HepG2 (cell line): ENCODE measurements around the gene ARHGDIG. TPM values are rescaled to one million over a fixed set of nuclear protein-coding genes. Genes with fewer than 3 reads are reported as not detected.

Experiments
- ATAC-seq: fragments of 200-7000 bp; cut with Tn5 transposase; 3 replicates; pipeline ENCODE4 v1.9.1; 2020; ENCODE audit warnings: mild to moderate bottlenecking, moderate library complexity
- BruUV-seq: library from RNA; stranded (reverse); fragments of 400-500 nt; replicated peaks from 2 replicates; lab custom pipeline; 2021; lab: Mats Ljungman, UMichigan
- CTCF ChIA-PET: fragments of 300-600 bp; formaldehyde crosslinking; extraction: SDS; loops from one replicate; lab custom pipeline; 2021; ENCODE audit warnings: low total read pairs, inconsistent platforms, low intra/inter-chr PET ratio; lab: Yijun Ruan, JAX
- POLR2A ChIA-PET: fragments of 350-600 bp; sonication (Branson Sonifier 250); formaldehyde crosslinking; loops from one replicate; lab custom pipeline; 2020; ENCODE audit warnings: antibody characterized with exemption, inconsistent platforms; lab: Yijun Ruan, JAX
- DNase-seq: peaks from one replicate; pipeline ENCODE4 v3.0.0-alpha.2; 2015; ENCODE audit warnings: low spot score
- FAIRE-seq: peaks from 3 replicates; lab custom pipeline; 2011; peaks lifted over from hg19 to GRCh38; lab: Jason Lieb, UNC
- H2AFZ ChIP-seq: one replicate; pipeline ENCODE4 v1.6.1; 2011; ENCODE audit warnings: low read length, inconsistent platforms
- H3K27ac ChIP-seq: fragments of 300-600 bp; 3 replicates; pipeline ENCODE4 v1.8.0; 2011; ENCODE audit warnings: mixed run types, mild to moderate bottlenecking, mixed read lengths, low read length, inconsistent platforms; ENCODE audit not compliant: insufficient read depth; ENCODE audit errors: extremely low read length
- H3K27me3 ChIP-seq, 2 experiments: fragments of 200-600 bp in 1 of 2; 2 replicates in 1 of 2; 3 replicates in 1 of 2; pipeline versions ENCODE4 v1.6.0 to v1.8.0; 2011; ENCODE audit warnings: low read length in 2 of 2, mild to moderate bottlenecking in 2 of 2, moderate library complexity in 2 of 2, inconsistent platforms in 1 of 2; ENCODE audit not compliant: insufficient read depth in 2 of 2, control insufficient read depth in 1 of 2
- H3K36me3 ChIP-seq, 2 experiments: fragments of 200-600 bp in 1 of 2; replicated peaks in 1 of 2; 2 replicates in 1 of 2; 3 replicates in 1 of 2; pipeline versions ENCODE4 v1.5.1 to v1.8.0; 2011; ENCODE audit warnings: low read length in 2 of 2, inconsistent platforms in 1 of 2; ENCODE audit not compliant: insufficient read depth in 2 of 2, control insufficient read depth in 1 of 2
- H3K4me1 ChIP-seq: 2 replicates; pipeline ENCODE4 v1.5.1; 2012; ENCODE audit warnings: low read length, inconsistent platforms; ENCODE audit not compliant: insufficient read depth
- H3K4me2 ChIP-seq: 2 replicates; pipeline ENCODE4 v1.6.0; 2011; ENCODE audit warnings: low read depth, low read length, inconsistent platforms
- H3K4me3 ChIP-seq, 3 experiments: fragments of 200-600 bp in 1 of 3; sonication (generic), shearing (Covaris generic) in 1 of 3; replicated peaks in 1 of 3; 2 replicates each; pipeline ENCODE4 v1.5.1; 2011 to 2016; ENCODE audit warnings: low read length in 3 of 3, inconsistent platforms in 2 of 3, low read depth in 2 of 3, mild to moderate bottlenecking in 2 of 3, control low read depth in 1 of 3, mixed read lengths in 1 of 3; ENCODE audit not compliant: insufficient read depth in 1 of 3
- H3K79me2 ChIP-seq: one replicate; pipeline ENCODE4 v1.6.1; 2011; ENCODE audit warnings: low read length, inconsistent platforms; ENCODE audit not compliant: insufficient read depth
- H3K9ac ChIP-seq: 2 replicates; pipeline ENCODE4 v1.6.0; 2011; ENCODE audit warnings: mild to moderate bottlenecking, low read depth, low read length, inconsistent platforms; ENCODE audit not compliant: insufficient read depth
- H3K9me3 ChIP-seq: 2 replicates; pipeline ENCODE4 v1.5.1; 2012; ENCODE audit warnings: mild to moderate bottlenecking, low read length
- H4K20me1 ChIP-seq: 2 replicates; pipeline ENCODE4 v1.6.0; 2011; ENCODE audit warnings: inconsistent platforms, mild to moderate bottlenecking, low read length, moderate library complexity; ENCODE audit not compliant: insufficient read depth
- E2F2 ChIP-seq: sonication (generic); formaldehyde crosslinking; IDR thresholded peaks from 2 replicates; pipeline ENCODE4 v1.4.0; 2020; ENCODE audit warnings: missing genetic modification reagents, borderline replicate concordance
- ERF ChIP-seq: IDR thresholded peaks from 2 replicates; pipeline ENCODE4 v1.6.1; 2018; ENCODE audit warnings: missing biosample characterization, missing genetic modification reagents
- NFYB ChIP-seq: sonication (generic); formaldehyde crosslinking; IDR thresholded peaks from 2 replicates; pipeline ENCODE4 v1.4.0; 2020; ENCODE audit warnings: missing genetic modification reagents
- NFYC ChIP-seq: IDR thresholded peaks from 2 replicates; pipeline ENCODE4 v1.6.1; 2016; ENCODE audit warnings: missing genetic modification reagents, missing compliant biosample characterization
- PRDM15 ChIP-seq: sonication (generic); formaldehyde crosslinking; IDR thresholded peaks from 2 replicates; pipeline ENCODE4 v1.4.0; 2020; ENCODE audit warnings: missing genetic modification reagents
- PRPF4 ChIP-seq: fragments of 200-400 bp; formaldehyde crosslinking; IDR thresholded peaks from 2 replicates; pipeline ENCODE4 v1.6.1; 2016; ENCODE audit warnings: low read length, low read depth; ENCODE audit not compliant: poor library complexity, severe bottlenecking
- TEAD3 ChIP-seq: optimal IDR thresholded peaks from 2 replicates; pipeline ENCODE3; 2016; ENCODE audit warnings: borderline replicate concordance
- THYN1 ChIP-seq: sonication (generic); formaldehyde crosslinking; IDR thresholded peaks from 2 replicates; pipeline ENCODE4 v1.8.1; 2023; ENCODE audit warnings: low read depth, mild to moderate bottlenecking, moderate library complexity, missing genetic modification reagents, borderline replicate concordance
- ZBTB14 ChIP-seq: sonication (generic); formaldehyde crosslinking; IDR thresholded peaks from 2 replicates; pipeline ENCODE4 v1.4.0; 2020; ENCODE audit warnings: missing genetic modification reagents
- ZNF121 ChIP-seq: sonication (generic); formaldehyde crosslinking; IDR thresholded peaks from 2 replicates; pipeline ENCODE4 v1.5.0; 2020; ENCODE audit warnings: mild to moderate bottlenecking, missing genetic modification reagents
- ZNF773 ChIP-seq: sonication (generic); formaldehyde crosslinking; IDR thresholded peaks from 2 replicates; pipeline ENCODE4 v1.4.0; 2020; ENCODE audit warnings: missing genetic modification reagents, borderline replicate concordance
- WGBS: methylation state at CpG from one replicate; pipeline ENCODE4 v1.1.6; 2017; ENCODE audit warnings: low lambda C conversion rate; 5-methylcytosine and 5-hydroxymethylcytosine counted together
- in situ Hi-C: cut with HindIII; loops from 2 replicates; pipeline ENCODE4 v1.10.0; 2017; ENCODE audit warnings: low pct_unique_long_range_greater_than_20kb; ENCODE audit not compliant: extremely low pct_ligation_motif_present
- intact Hi-C: fragments of 100-400 bp; cut with micrococcal nuclease; formaldehyde crosslinking; loops from one replicate; pipeline ENCODE4 v1.10.0; 2022; ENCODE audit not compliant: unreplicated experiment
- polyA plus RNA-seq, 8 experiments: library from polyadenylated mRNA; depleted of rRNA in 3 of 8; stranded (reverse) in 7 of 8; unstranded in 1 of 8; fragments of >200 nt; fragmentation: Illumina TruSeq in 4 of 8; extraction: Trizol in 4 of 8; gene quantifications; 2 replicates each; pipeline versions ENCODE4 v1.2.1 to v1.2.3, GENCODE V29; 2011 to 2016; ENCODE audit warnings: low read depth in 4 of 8, missing spikeins in 1 of 8, mixed read lengths in 1 of 8; ENCODE audit not compliant: insufficient read depth in 1 of 8
- total RNA-seq, 5 experiments: library from RNA; depleted of rRNA; stranded (reverse); fragments of >200 nt; fragmentation: Illumina TruSeq; extraction: Trizol; gene quantifications; 2 replicates each; pipeline ENCODE4 v1.2.3, GENCODE V29; 2016; ENCODE audit warnings: low read depth in 1 of 5

Gene ARHGDIG
- total and polyA plus RNA-seq, 2 of the 13 experiments (the other 11 are each of a cell fraction or from before 2014, with no cell fraction given): 0.24 to 0.48 TPM

- Histone ChIP-seq H3K79me2 (no peaks in the 10 kb centered on the region), H4K20me1 (no peaks in the 10 kb centered on the region), H3K4me3 (no peak overlapping the region), H3K4me2 (no peak overlapping the region), H3K27ac (no peak overlapping the region), H2AFZ (no peak overlapping the region), H3K9ac (no peak overlapping the region), H3K27me3 (peaks cover 12 to 65% of the 10 kb centered on the region in 2 experiments), H3K9me3 (no peaks in the 10 kb centered on the region), H3K4me1 (peaks cover 20% of the 10 kb centered on the region), H3K36me3 (no peaks in the 10 kb centered on the region)
- no peak for FAIRE-seq
- ChIA-PET CTCF (no interaction called here), POLR2A (interaction anchor here (2.3 kb wide), 1 partner anchor 44 kb away, joined by 7 read pairs; the partner anchor contains the start of gene FAM234A)
- BruUV-seq: no TSS peak
- no peak for ATAC-seq
- TF ChIP-seq ERF (CRISPR knock-in tag) (no peak), ZBTB14 (CRISPR knock-in tag) (no peak), E2F2 (no peak), NFYC (CRISPR knock-in tag) (peak; percentile 59), ZNF773 (no peak), ZNF121 (CRISPR knock-in tag) (no peak), PRPF4 (no peak), THYN1 (CRISPR knock-in tag) (no peak), NFYB (CRISPR knock-in tag) (peak; percentile 67), TEAD3 (CRISPR knock-in tag) (no peak), PRDM15 (CRISPR knock-in tag) (peak; percentile 84)
- in situ Hi-C loops: no loop called here
- WGBS: 53% methylated on average over 6 of the region's 6 CpGs
- peak; percentile 12 for DNase-seq
- intact Hi-C loops: no loop called here
These were observed 1.5 kb upstream of the ARHGDIG start for GRCh38 chr16:278863-279366.
